ENCODE results near the gene SPP2. TPM values are rescaled to one million over a fixed set of nuclear protein-coding genes. Genes with fewer than 3 reads are reported as not detected.

The SPP2 gene
- total RNA-seq, 1 experiment from 2014 or later: not detected

GRCh38 chr2:234060236-234060635, 9.7 kb downstream of the SPP2 start:
- CTCF ChIA-PET: no interaction called here

More at GRCh38 chr2:234060236-234060635, 9.7 kb downstream of the SPP2 start:
- TF ChIP-seq ZNF263 (CRISPR knock-in tag; IDR thresholded peaks at IDR 0.05; ENCODE audit: low read depth) (no peak), ZNF121 (CRISPR knock-in tag; IDR thresholded peaks at IDR 0.05) (no peak), ZNF281 (CRISPR knock-in tag; IDR thresholded peaks at IDR 0.05) (no peak), ATF2 (CRISPR knock-in tag; IDR thresholded peaks at IDR 0.05; ENCODE audit: borderline replicate concordance, low read depth) (no peak), E2F4 (CRISPR knock-in tag; IDR thresholded peaks at IDR 0.05; ENCODE audit: borderline replicate concordance, low read depth) (no peak), ZNF512 (CRISPR knock-in tag; IDR thresholded peaks at IDR 0.05; ENCODE audit: borderline replicate concordance) (no peak), ZBTB43 (CRISPR knock-in tag; IDR thresholded peaks at IDR 0.05) (no peak), MXD4 (CRISPR knock-in tag; IDR thresholded peaks at IDR 0.05; ENCODE audit: borderline replicate concordance) (no peak), FOXK1 (CRISPR knock-in tag; IDR thresholded peaks at IDR 0.05) (no peak), ZMAT4 (CRISPR knock-in tag; IDR thresholded peaks at IDR 0.05) (no peak), ZNF671 (CRISPR knock-in tag; IDR thresholded peaks at IDR 0.05) (no peak), ZBTB21 (CRISPR knock-in tag; IDR thresholded peaks at IDR 0.05; ENCODE audit: borderline replicate concordance) (no peak), EMX1 (CRISPR knock-in tag; IDR thresholded peaks at IDR 0.05) (no peak), ELF4 (CRISPR knock-in tag; IDR thresholded peaks at IDR 0.05; ENCODE audit: low read depth) (no peak), FOXP1 (CRISPR knock-in tag; IDR thresholded peaks at IDR 0.05; ENCODE audit: borderline replicate concordance) (no peak), NR2C2 (CRISPR knock-in tag; IDR thresholded peaks at IDR 0.05) (no peak), E2F1 (CRISPR knock-in tag; IDR thresholded peaks at IDR 0.05) (no peak)
- Mint-ChIP-seq H3K9me3 (no peaks in the 10 kb centered on the region), H3K27me3 (ENCODE audit: low read depth) (no peaks in the 10 kb centered on the region), H3K36me3 (no peaks in the 10 kb centered on the region), H3K27ac (no peak overlapping the region), H3K4me1 (no peaks in the 10 kb centered on the region; the same call in 1 of the 2 replicates), H3K4me3 (no peak overlapping the region)
- DNase-seq (ENCODE audit: low spot score) (no peak), ATAC-seq (no peak)
- POLR2A ChIA-PET: interaction anchor here (0.7 kb wide), 1 partner anchor 93 kb away, joined by 3 read pairs; no protein-coding TSS in a partner anchor

Measured in WTC11 (cell line).